HG03097 (cell line): ENCODE data around the gene COL5A3.
"Not testable (repeated sequence)": the region's sequence is repeated elsewhere in the genome, so short reads cannot be mapped to it uniquely, and the experiment has no call there.

Experiments
- ATAC-seq: cut with Tn5 transposase; IDR thresholded peaks from one replicate; pipeline ENCODE4 v1.9.1; 2021; ENCODE audit not compliant: unreplicated experiment, low FRiP score

COL5A3 gene

DNA sequence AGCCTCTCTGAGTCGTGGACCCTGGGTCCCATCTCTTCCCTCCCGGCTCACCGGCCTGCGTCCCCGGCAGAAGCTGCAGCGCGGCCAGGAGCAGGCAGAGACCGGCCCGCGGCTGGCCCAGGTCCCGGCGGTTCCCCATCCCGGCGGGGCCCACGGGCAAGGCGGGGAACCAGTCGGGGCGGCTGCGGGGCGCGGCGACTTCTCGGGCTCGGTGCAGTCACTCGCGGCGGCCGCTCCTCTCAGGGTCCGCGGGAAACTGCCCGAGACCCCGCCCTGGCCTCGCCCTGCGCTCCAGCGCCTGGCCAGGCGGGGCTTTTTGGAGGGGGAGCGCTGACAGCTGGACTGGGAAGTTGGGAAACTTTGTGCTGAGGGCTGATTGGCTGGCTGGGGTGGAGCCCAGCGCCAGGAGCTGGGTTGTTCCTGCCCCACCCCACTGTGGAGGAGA lies at the start of gene COL5A3:
Gene COL5A3, minus strand, starts transcription at position 258 of the 445 bp plus-strand sequence. Its CDS starts 119 bp downstream, at position 139.
- ATAC-seq = no peak

DNA sequence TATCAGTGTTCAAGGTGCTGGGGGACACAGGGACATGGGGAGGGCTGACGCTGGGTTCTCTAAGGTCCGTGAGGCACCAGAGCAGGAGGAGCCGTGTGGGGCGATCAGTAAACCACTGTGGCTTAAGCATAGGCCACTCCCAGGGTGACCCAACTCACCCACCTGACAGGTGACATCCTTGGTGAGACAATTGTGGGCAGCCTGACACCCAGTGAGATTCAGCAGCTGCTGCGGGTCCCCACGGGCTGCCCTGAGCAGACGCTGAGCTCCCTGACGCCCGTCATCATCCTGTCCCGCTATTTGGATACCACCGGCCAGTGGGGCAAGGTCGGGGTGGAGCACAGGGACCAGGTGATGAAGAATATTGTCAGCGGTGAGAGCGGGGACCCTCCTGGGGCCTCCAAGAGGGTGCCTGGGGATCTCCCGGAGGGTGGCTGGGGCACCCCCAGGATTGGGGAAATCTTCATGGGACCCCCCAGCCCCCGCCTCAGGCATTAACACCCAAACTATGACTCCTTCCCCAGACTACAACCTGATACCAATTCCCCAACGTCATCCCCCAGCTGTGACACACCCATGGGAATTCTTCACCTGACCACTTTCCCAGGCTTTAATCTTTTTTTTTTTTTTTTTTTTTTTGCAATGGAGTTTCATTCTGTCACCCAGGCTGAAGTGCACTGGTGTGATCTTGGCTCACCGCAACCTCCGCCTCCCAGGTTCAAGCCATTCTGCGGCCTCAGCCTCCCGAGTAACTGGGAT lies 42.5 kb upstream of the COL5A3 start:
- ATAC-seq = no peak

DNA sequence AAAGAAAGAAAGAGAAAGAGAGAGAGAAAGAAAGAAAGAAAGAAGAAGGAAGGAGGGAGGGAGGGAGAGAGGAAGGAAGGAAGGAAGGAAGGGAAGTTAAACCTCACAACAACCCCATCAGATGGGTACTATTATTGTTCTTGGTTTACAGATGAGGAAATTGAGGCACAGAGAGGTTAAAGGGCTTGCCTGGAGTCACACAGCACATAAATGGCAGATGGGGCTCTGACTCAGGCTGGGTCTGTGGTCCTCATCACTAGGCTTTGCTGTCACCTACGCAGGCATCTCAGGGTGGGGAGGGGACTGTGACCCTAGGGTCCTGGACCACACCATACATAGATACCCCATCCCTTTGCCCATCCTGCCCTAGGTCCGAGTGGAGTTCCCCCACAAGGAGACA lies 39.3 kb upstream of the COL5A3 start:
- ATAC-seq = no peak

DNA sequence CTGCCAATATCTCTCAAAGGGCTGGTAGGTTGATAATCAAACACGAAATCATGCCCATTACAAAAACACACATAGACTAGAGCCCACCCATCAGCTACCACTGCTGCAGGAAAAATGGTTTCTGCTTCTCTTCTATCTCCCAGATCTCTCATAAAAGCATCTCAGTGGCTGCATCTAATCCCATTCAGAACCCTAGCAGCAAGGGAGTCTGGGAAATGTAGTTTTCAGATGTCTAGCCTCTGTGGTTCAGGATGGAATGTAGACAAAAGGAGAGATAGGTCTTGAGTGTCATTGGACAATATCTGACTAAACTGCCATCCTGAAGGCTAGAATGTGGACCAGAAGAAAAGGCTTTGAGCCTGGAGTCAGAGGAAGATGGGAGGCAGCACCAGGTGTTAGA lies 35.1 kb upstream of the COL5A3 start:
- ATAC-seq = no peak

DNA sequence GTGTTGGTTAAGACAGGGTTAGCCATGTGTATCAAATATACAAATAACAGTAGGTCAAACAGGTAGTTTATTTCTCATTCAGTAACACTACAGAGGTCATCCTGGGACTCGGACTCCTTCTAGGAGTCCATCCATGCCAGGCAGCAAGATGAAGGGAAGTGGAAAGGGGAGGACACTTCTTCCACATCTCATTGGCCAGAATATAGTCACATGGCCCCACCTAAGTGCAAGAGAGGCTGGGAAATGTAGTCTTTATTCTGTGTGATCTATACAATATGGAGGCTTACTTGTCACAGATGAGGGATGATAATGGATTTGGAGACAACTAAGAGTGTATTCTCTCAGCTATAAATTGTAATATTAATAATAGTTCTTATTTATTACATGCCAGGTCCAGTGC lies 34.1 kb upstream of the COL5A3 start:
- no peak for ATAC-seq

DNA sequence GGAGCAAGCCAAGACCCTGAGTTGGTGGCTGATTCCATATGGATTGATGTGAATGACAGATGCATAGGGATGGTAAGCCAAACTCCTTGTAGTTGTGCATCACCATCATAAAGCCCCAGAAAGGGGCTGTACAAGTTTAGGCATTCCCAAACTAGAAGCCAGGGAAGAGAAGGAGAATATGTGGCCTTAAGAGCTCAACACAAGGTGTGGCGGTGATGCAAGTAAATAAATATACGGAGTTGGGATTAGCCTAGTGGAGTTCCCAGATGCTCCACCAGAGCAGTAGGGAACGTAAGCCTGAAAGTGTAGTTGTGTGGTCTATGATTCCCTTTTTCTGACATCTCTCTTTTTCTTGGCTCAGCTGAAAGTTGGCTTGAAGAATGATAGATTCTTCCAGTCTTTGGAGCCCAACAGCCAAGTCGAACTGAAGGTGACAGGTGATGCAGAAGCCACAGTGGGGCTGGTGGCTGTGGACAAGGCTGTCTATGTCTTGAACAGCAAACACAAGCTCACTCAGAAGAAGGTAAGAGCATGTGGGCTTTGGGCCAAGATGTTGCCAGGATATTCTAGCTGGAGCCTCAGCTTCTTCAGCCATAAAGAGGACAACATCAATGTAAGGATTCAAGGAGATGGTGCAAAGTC lies 33.1 kb upstream of the COL5A3 start:
- no peak for ATAC-seq

DNA sequence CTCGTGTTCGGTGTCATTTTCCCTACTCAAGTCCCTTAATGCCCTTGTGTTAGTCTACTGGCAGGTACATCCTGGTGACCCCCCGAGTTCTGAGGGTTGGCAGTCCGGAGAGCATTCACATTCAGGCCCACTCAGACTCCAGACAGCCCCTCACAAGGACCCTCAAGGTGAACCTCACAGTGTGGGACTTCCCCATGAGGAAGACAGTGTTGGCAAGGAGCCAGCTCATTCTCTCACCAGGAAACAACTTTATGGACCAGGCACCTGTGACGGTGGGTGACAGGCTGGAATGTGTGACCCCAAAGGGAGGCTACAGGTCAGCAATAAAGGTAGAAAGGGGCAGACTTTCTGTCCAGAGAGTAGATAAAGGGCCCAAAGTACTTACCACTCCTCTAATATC lies 27.5 kb upstream of the COL5A3 start:
- no peak for ATAC-seq

DNA sequence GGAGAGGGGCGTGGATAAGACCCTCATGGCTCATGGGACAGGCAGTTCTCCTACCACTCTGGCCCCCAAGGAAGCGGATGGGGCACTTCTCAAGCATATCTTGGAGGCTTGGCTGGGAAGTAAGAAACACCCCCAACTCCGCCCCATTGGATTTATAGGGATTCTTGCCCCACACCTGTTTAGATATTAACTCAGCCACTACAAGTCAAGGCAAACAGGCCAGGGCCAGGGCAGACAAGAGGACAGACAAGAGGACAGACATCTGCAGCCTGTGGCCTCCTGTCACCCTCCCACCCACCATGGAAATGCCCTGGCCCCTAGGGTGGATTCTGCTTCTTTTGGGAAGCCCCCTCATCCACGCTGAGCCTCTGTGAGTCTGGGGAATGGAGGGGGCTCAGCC lies 27.1 kb upstream of the COL5A3 start:
- no peak for ATAC-seq

DNA sequence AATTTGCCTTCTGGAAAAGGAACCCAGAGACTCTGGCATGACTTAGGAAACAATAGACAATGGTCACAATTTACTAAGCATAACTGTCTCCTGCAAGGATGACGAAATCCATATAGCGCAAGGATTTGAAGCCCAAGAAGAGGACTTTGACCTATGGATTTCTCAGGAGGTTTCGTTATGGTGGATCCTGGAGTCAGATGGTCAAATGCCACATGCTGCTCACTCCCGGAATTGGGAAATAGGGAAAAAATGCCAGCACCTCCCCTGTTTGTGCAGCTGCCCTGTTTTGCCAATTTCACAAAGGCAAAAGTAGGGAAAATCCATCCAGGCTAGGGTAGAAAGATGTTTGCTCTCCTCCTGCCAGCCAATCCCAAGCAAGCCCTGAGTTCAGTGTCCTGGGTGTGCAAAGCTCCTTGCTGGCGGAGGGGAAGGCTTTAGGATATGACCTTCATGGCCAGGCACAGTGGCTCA lies 26.3 kb upstream of the COL5A3 start:
- ATAC-seq = no peak

DNA sequence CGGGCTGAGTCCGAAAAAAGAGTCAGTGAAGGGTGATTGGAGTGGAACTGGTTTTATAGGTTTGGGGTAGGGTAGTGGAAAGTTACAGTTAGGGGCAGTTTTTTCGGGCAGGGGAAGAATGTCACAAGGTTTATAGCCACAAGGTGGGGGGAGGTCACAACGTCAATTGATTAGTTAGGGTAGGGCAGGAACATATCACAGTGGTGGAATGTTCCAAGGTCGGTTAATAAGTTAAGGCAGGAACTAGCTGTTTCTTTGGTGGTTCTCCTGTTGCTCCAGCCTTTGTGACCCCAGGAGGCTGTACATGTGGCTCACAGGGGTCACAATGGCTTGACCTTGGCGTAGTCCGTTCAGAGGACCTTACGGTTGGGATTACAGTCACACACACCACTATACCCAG lies 23.3 kb upstream of the COL5A3 start:
- ATAC-seq = no peak

DNA sequence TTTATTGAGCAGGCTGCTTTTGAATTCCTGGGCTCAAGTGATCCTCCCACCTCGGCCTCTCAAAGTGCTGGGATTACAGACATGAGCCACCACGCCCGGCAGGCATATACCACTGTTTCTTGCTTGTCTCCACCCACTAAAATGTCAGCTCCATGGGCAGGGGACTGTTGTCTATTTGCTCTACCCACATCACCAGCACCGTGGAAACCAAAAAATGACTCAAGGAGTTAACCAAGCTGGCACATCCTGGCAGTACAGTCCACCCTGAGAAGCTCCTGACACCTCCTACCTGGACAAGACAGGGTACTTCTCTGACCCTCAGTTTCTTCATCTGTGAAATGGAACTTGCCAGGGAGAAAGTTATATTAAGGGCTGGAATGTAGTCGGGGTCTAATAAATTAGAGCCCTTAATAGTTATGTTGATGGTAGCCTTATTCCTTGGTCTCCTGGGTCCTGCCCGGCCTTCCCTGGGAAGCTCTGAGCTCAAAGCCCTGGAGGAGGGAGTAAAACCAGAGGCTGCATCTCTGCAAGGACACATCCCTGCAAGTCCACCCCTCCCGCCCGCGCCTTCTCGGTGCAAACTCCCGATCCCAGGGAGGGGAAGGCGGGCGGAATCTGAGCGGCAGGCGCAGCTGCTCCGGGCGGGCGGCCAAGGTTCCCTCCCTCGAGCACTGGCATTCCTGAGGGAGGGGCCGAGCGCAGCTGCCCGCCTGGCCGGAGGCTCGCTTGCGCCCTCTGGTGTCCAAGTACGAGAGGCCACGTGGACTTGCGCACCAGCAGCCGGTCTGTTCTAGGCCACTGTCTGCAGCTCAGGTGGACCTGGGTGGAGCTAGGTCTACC lies 17.1 kb upstream of the COL5A3 start:
- ATAC-seq = no peak

DNA sequence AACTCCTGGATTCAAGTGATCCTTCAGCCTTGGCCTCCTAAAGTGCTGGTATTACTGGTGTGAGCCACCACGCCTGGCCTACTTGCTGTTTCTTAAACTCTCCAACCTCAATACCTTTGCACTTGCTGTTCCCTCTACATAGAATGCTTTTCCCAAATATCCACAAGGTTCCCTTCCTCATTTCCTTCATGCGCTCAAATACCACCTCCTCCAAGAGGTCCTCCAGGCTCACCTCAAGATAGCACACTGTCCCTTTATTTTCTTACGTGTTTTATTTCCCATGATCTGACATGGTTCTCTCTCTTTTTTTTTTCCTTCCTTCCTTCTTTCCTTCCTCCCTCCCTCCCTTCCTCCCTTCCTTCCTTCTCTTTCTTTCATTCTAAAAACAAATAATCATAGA lies 16.4 kb upstream of the COL5A3 start:
- ATAC-seq = no peak

DNA sequence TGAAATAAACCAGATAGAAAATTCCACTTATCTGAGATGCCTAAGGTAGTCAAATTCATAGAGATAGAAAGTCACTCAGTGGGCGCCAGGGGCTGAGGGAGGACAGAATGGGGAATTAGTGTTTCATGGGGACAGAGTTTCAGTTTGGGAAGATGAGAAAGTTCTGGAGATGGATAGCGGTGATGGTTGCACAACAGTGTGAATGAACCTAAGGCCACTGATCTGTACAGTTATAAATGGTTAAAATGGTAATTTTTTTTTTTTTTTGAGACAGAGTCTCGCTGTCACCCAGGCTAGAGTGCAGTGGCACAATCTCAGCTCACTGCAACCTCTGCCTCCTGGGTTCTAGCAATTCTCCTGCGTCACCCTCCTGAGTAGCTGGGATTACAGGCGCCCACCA lies 12.8 kb upstream of the COL5A3 start:
- not testable (repeated sequence) for ATAC-seq

DNA sequence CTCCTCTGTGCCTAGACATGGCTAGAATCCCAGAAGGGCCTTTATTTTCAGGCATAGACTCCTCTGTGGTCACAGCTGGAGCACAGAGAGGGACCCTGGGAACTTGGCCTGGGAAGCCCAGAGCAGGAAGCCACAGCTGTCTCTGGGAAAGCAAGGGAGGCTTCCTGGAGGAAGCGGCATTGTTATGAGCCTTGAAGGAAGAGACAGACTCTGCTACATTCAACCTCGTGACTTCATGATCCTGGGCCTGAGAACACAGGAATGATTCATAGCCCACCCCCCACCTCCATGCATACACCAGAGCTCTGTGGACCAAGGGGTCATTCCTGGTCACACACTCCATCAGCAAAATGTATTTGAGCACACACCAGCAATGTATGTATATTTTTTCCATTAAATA lies 11.6 kb upstream of the COL5A3 start:
- no peak for ATAC-seq

DNA sequence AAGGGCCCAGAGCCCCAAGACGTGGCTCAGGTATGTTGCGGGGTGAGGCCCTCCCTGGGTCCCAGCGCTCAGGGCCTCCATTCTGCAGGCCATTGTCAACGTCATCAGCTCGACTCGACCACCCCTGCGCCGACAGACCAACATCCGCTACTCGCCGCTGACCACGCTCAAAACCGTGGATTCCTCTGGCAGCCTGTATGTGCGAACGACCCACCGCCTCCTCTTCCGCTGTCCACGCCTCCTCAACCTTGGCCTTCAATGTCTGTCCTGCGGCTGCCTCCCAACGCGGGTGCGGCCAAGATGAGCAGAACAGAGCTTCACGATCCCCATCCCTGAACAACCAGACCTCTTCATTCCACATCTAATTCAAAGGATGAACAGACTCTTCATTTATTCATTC lies 11.1 kb upstream of the COL5A3 start:
- no peak for ATAC-seq

DNA sequence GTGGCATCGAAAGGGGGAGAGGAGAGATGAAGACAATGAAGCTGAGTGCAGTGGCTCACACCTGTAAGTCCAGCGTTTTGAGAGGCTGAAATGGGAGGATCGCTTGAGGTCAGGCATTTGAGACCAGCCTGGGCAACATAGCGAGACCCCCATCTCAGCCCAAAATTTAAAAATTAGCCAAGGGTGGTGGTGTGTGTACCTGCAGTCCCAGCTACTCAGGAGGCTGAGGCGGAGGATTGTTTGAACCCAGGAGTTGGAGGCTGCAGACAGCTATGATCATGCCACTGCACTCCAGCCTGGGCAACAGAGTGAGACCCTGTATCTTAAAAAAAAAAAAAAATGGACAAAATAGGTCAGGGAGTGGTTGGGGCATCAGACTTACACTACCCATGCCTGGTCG lies 10.5 kb upstream of the COL5A3 start:
- ATAC-seq = no peak

DNA sequence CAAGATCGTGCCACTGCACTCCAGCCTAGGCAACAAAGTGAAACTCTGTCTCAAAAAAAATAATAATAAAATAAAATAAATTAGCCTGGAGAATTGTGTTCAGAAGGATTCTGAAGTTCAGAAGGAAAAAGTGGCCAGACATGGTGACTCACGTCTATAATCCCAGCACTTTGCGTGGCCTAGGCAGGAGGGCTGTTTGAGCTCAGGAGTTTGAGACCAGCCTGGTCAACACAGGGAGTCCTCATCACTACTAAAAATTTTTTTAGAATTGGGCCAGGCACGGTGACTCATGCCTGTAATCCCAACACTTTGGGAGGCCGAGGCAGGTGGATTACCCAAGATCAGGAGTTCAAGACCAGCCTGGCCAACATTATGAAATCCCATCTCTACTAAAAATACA lies 8.9 kb upstream of the COL5A3 start:
- ATAC-seq = no peak

DNA sequence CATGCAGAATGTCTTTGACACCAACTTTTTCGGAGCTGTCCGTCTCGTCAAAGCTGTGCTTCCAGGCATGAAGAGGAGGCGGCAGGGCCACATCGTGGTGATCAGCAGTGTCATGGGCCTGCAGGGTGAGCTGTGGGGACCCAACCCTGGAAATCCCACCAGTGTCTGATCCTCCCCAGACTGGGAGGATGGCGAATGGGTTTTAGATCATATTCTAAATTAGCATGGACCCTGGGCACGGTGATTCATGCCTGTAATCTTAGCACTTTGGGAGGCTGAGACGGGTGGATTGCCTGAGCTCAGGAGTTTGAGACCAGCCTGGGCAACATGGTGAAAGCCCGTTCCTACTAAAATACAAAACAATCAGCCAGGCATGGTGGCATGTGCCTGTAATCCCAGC lies 8.5 kb upstream of the COL5A3 start:
- no peak for ATAC-seq

DNA sequence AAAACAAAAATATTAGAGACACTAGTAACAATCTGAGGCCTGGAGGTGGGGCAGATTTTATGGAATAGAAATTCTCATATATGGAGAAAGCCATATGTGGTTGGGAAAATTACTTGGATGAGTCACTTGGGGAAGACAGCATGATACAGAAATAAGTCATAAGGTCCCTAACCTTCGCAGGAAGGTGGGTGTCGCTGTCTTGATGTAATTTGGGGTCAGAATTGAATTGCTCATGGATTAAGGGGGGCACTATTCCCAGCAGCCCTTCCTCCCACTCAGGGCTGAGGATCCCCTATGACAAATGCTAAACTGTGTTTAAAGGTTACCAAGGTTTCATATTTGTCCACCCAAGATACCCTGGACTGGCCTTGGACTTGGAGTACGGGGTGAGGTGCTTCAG lies 8.0 kb upstream of the COL5A3 start:
- ATAC-seq = no peak

DNA sequence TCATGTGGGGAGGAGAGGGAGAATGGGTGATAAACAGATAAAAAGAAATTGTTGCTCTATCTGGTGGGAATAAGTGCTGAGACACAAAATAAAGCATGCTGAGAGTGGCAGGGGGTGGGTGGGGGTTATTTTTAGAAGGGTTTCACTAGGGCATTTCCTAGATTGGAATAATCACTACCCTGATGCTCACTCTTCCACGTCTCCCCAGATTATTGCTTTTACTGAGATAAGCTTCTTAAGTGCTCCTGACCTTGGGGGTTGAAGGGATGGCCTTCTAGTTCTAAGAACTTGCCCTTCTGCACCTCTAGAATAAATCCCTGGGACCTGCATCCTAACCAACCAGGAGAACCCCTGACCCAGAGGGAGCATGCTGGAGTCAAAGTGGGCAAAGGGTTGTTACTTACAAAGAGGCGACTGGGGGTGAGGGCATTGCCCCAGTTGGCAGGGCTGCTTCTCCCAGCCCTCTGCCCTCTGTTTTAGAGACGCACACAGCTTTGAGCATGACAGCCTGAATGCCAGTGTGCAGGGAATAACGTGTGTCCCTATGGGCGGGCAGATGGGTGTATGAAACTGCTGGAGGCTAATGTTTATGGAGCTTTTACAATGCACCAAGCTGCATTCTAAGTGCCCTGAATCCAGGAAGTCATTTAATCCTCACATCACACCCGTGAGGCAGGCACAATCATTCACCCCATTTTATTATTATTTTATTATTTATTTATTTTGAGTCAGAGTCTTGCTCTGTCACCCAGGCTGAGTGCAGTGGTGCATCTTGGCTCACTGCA lies 3.7 kb upstream of the COL5A3 start:
- no peak for ATAC-seq

DNA sequence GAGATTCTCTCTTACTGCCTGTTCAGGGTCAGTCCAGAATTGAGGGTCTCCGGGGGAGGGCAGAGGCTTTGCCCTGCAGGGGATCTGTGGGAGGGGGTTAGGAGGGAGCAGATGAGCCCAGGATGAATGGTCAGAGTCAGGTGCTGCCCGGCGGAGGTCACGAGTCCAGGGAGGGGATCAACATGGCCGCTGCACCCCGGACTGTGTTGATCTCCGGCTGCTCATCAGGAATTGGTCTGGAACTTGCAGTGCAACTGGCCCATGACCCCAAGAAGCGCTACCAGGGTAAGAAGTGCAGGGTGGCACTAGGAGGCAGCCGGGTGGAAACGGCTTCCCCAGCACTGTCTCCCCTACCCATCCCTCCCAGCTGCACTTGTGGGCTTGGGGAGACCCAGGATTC lies 3.0 kb upstream of the COL5A3 start, which contains the start of gene RDH8:
Gene RDH8, plus strand, starts transcription at position 168 of the 400 bp plus-strand sequence. Its CDS starts 15 bp downstream, at position 183.
- no peak for ATAC-seq
